AG04450 (cell line): ENCODE results near the gene STK10. TPM values are rescaled to one million over a fixed set of nuclear protein-coding genes. Genes with fewer than 3 reads are reported as not detected.

Experiments used
- CTCF ChIA-PET: fragments of 300-600, 350-600 bp; formaldehyde crosslinking; extraction: SDS; loops from one replicate; lab custom pipeline; 2022; ENCODE audit warnings: antibody characterized with exemption, inconsistent platforms; lab: Charles Lee
- POLR2A ChIA-PET: fragments of 350-600 bp; formaldehyde crosslinking; extraction: SDS; loops from one replicate; lab custom pipeline; 2021; ENCODE audit warnings: antibody characterized with exemption, inconsistent platforms; lab: Yijun Ruan, JAX
- DNase-seq: peaks from one replicate; pipeline ENCODE4 v3.0.0-alpha.2; 2011; ENCODE audit warnings: low read depth, low spot score
- H3K27ac ChIP-seq: one replicate; pipeline ENCODE4 v1.5.1; 2012; ENCODE audit warnings: low read depth, low read length, control low read depth
- H3K27me3 ChIP-seq: one replicate; pipeline ENCODE4 v1.6.0; 2012; ENCODE audit warnings: low read length; ENCODE audit not compliant: control insufficient read depth, insufficient read depth
- H3K4me3 ChIP-seq: 2 replicates; pipeline ENCODE4 v1.5.1; 2011; ENCODE audit warnings: mild to moderate bottlenecking, low read depth, low read length, control low read depth
- H3K9me3 ChIP-seq: 2 replicates; pipeline ENCODE4 v1.5.1; 2012; ENCODE audit warnings: low read length; ENCODE audit not compliant: control insufficient read depth, insufficient read depth
- CTCF ChIP-seq: IDR thresholded peaks from 2 replicates; pipeline ENCODE4 v1.5.1; 2011; ENCODE audit warnings: low read depth, low read length, control low read depth, inconsistent platforms
- polyA plus RNA-seq: library from polyadenylated mRNA; depleted of rRNA; stranded (reverse); fragments of >200 nt; gene quantifications from 2 replicates; pipeline ENCODE4 v1.2.3, GENCODE V29; 2011

Gene STK10
- polyA plus RNA-seq, 1 experiment: 7.8 TPM

GRCh38 chr5:172185096-172185461, 2.9 kb downstream of the STK10 start:
- H3K27ac ChIP-seq: no peak overlapping the region
- CTCF ChIA-PET: no interaction called here
- TF ChIP-seq CTCF: no peak
- POLR2A ChIA-PET: no interaction called here
- no peaks in the 10 kb centered on the region; the same call in 1 of the 2 replicates for H3K9me3 ChIP-seq
- no peak overlapping the region for H3K4me3 ChIP-seq
- H3K27me3 ChIP-seq: no peaks in the 10 kb centered on the region
- DNase-seq: no peak

GRCh38 chr5:172183881-172184280, 4.1 kb downstream of the STK10 start:
- ChIA-PET POLR2A (no interaction called here), CTCF (interaction anchor here (1.7 kb wide), 1 partner anchor 110 kb away, joined by 4 read pairs; no protein-coding TSS in a partner anchor)
- H3K4me3 ChIP-seq: no peak overlapping the region
- no peak for DNase-seq
- no peaks in the 10 kb centered on the region; the same call in 1 of the 2 replicates for H3K9me3 ChIP-seq
- no peaks in the 10 kb centered on the region for H3K27me3 ChIP-seq
- H3K27ac ChIP-seq: no peak overlapping the region
- TF ChIP-seq CTCF: no peak

- no peaks in the 10 kb centered on the region for H3K27me3 ChIP-seq
- CTCF ChIA-PET: interaction anchor here (0.6 to 0.7 kb wide), 4 partner anchors 40 to 270 kb away, joined by 3 to 10 read pairs (median 3); no protein-coding TSS in a partner anchor
- no peaks in the 10 kb centered on the region; the same call in 1 of the 2 replicates for H3K9me3 ChIP-seq
- POLR2A ChIA-PET: interaction anchor here (0.6 kb wide), 2 partner anchors 44 to 176 kb away, joined by 3 to 11 read pairs; partner anchors contain the start of gene FBXW11
- H3K27ac ChIP-seq: no peak overlapping the region
- DNase-seq: no peak
- no peak overlapping the region for H3K4me3 ChIP-seq
- no peak for TF ChIP-seq CTCF
Measured at GRCh38 chr5:172182291-172182690, 5.7 kb downstream of the STK10 start.

GRCh38 chr5:172180936-172181335, 7.1 kb downstream of the STK10 start:
- H3K27me3 ChIP-seq: no peaks in the 10 kb centered on the region
- CTCF ChIA-PET: no interaction called here
- H3K4me3 ChIP-seq: no peak overlapping the region
- POLR2A ChIA-PET: no interaction called here
- no peaks in the 10 kb centered on the region; the same call in 1 of the 2 replicates for H3K9me3 ChIP-seq
- no peak for TF ChIP-seq CTCF
- no peak for DNase-seq
- no peak overlapping the region for H3K27ac ChIP-seq
